Measurements from ENCODE around the gene MAEL.

MAEL gene

DNA sequence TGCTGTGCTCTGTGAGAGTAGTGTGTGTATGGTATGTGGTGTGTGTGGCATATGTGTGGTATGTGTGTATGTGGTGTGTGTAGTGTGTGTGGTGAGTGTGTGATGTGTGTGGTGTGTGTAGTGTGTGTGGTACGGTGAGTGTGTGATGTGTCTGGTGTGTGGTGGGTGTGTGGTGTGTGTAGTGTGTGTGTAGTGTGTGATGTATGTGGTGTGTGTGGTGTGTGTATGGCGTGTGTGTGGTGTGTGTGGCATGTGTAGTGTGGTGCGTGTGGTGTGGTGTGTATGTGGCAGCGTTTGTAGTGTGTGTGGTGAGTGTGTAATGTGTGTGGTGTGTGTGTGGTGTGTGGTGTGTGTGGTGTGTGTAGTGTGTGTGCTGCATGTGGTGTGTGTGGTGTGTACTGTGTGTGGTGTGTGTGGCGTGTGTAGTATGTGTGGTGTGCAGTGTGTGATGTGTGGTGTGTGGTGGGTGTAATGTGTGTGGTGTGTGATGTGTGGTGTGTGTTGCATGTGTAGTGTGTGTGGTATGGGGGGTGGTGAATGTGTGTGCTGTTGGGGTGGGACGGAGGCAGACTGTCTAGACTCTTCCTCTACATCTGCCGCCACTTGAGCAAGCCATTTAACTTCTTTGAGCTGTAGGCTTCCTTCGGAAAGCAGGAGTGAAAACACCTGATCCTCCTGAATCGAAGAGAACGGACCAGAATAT, 67.6 kb downstream of the MAEL start:
- no peak overlapping the region for H3K4me3 ChIP-seq (ENCODE audit: low read length)
- no peak for TF ChIP-seq ZNF274 (IDR thresholded peaks at IDR 0.05; ENCODE audit: low read depth, low read length)

DNA sequence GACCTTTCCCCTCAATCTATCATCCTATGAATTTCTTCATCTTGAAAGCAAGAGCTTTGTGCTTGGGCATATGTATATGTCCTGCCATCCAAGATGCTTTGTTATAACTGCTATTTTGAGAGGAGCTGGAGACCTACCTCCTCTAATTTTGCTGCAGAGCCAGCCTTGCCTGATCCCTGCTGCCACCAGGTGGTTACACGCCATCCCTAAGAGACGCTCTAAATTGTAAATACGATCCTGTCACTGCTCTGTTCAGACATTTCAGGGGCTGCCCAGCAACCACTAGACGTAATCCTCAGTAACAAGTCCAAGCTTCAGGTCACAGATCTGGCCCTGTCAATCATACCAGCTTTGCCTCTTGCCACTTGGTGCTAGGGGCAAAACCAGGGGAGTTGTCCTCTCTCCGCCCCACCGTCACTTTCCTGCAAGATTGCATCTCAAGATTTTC, 68.2 kb downstream of the MAEL start:
- H3K4me3 ChIP-seq (ENCODE audit: low read length), result no peak overlapping the region

DNA sequence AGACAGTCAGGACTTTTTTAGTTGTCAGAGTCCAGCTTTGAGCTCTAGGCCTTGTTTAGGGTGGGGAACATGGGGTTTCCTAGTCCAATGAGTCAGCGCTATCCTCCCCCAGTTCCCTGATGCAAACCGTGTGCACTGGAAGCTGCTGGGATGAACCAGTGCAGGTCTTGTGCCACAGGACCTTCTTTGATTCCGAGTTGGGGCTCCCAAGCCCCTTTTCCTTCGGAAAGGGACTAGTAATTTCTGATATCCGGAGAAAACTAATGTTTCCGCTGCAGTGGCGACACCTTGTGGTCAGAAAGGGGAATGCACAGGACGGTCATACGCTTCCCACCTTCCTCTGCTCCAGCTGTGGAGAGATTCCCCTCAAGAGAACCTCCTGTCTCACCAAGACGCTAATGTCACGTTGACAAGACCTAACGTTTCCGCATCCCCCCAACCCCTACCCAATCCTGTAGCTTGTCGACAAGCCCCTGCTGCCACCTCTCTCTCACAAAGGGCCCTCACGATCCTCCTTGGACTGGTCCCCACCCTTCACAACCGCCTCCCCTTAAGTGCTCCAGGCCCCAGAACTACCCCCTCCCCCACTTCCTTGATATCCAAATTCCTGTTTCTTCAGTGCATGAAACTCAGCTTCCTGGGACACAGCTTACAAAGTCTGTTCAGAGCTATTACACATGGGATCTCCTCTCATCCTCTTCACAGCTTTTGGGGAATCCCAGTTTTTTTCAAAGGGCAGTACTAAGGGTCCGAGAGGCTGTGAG, 70.1 kb downstream of the MAEL start:
- H3K4me3 ChIP-seq (ENCODE audit: low read length), result no peak overlapping the region
- no peak for TF ChIP-seq ZNF274 (IDR thresholded peaks at IDR 0.05; ENCODE audit: low read depth, low read length)

More for the DNA sequence above, 68.2 kb downstream of the MAEL start:
- no peak for TF ChIP-seq ZNF274 (IDR thresholded peaks at IDR 0.05; ENCODE audit: low read depth, low read length)

- no peak overlapping the region for H3K4me3 ChIP-seq (ENCODE audit: low read length)
- no peak for TF ChIP-seq ZNF274 (IDR thresholded peaks at IDR 0.05; ENCODE audit: low read depth, low read length)
Measured at GRCh38 chr1:167059809-167060107, 70.7 kb downstream of the MAEL start.

GRCh38 chr1:167060141-167061072, 71.3 kb downstream of the MAEL start:
- TF ChIP-seq ZNF274 (IDR thresholded peaks at IDR 0.05; ENCODE audit: low read depth, low read length), result no peak
- H3K4me3 ChIP-seq (ENCODE audit: low read length), result no peak overlapping the region

GRCh38 chr1:167061073-167061464, 72.0 kb downstream of the MAEL start:
- TF ChIP-seq ZNF274 (IDR thresholded peaks at IDR 0.05; ENCODE audit: low read depth, low read length), result no peak
- no peak overlapping the region for H3K4me3 ChIP-seq (ENCODE audit: low read length)

DNA sequence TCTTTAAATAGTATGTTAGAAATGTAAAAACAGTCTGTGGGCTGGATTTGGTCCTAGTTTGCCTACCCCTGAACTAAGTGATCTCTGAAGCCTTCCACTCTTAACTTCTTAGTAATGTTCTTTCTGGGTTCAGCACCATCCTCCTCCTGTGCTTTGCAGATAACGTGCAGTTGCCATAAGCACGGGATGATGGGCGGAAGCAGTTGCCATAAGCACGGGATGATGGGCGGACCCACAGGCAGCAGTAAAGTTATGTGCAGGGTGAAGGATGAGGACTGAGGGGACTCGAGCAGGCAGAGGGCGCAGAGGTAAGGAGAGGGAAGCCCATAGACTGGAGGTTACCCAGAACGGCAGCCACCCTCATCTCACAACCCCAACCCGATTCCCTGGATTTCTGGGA, 75.5 kb downstream of the MAEL start:
- no peak for TF ChIP-seq ZNF274 (IDR thresholded peaks at IDR 0.05; ENCODE audit: low read depth, low read length)
- H3K4me3 ChIP-seq (ENCODE audit: low read length), result no peak overlapping the region

DNA sequence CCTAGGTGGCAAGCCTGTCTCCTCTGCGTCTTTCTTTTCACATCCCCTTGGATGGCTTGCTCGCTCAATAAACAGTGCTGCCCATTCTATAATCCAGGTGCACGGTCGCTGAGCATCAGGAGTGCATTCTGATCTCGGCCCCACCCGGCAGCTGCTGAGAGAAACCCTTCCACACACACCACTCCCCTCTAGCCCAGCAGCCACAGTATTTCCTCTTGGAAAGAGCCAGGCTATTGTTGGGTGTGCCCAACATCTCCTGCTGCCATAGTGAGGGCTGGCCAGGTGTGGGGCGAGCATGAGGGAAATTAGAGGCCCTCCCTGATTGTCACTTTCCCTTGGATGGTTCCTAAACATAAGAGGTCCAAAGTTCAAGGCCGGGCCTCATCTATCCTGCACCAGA, 76.4 kb downstream of the MAEL start:
- TF ChIP-seq ZNF274 (IDR thresholded peaks at IDR 0.05; ENCODE audit: low read depth, low read length), result no peak
- H3K4me3 ChIP-seq (ENCODE audit: low read length), result no peak overlapping the region

- H3K4me3 ChIP-seq (ENCODE audit: low read length), result no peak overlapping the region
- no peak for TF ChIP-seq ZNF274 (IDR thresholded peaks at IDR 0.05; ENCODE audit: low read depth, low read length)
Measured at GRCh38 chr1:167066333-167067122, 77.4 kb downstream of the MAEL start.

DNA sequence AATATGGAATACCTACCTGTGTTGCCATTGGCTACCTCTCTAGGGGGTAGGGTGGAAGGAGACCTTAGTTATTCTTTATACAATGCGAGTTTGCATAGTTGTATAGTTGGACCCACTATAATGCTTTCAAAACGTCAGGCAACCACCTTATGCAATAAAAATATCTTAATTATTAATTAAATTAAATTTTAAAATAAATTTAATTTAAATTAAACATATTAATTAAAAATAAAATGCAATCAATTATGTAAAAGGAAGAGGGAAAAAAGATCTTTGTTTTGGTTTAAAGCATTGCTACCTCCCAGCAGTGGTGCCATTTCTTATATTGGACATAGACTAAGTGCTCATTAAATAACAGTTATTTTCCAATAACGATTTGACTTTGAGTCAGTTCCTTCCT, 78.8 kb downstream of the MAEL start:
- no peak for TF ChIP-seq ZNF274 (IDR thresholded peaks at IDR 0.05; ENCODE audit: low read depth, low read length)
- no peak overlapping the region for H3K4me3 ChIP-seq (ENCODE audit: low read length)

- no peak overlapping the region for H3K4me3 ChIP-seq (ENCODE audit: low read length)
- no peak for TF ChIP-seq ZNF274 (IDR thresholded peaks at IDR 0.05; ENCODE audit: low read depth, low read length)
Measured at GRCh38 chr1:167068761-167069160, 79.7 kb downstream of the MAEL start.

DNA sequence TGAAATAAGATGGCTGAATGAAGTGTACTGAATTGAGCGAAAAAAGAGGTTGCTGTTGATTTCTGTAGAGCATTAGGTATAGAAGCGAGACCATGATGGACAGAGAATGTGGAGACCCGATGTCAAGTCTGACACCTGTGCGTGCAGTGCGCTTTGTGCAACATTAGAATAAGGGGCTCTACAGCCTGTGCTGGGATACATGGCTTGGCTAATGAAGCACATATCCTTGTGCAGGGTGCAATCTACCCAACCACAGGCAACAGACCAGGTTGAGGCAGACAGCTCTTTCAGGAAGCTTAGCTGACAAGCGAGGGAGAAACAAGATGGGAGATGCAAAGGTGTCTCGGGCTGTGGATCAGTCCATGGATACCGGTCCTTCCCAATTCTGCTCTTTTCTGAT, 82.2 kb downstream of the MAEL start:
- TF ChIP-seq ZNF274 (IDR thresholded peaks at IDR 0.05; ENCODE audit: low read depth, low read length), result no peak
- H3K4me3 ChIP-seq (ENCODE audit: low read length), result no peak overlapping the region
